ENCODE results near the gene FRMD8. TPM values are rescaled to one million over a fixed set of nuclear protein-coding genes. Genes with fewer than 3 reads are reported as not detected.

The FRMD8 gene
- total RNA-seq, 1 donor from 2014 or later = 8.4 TPM

DNA sequence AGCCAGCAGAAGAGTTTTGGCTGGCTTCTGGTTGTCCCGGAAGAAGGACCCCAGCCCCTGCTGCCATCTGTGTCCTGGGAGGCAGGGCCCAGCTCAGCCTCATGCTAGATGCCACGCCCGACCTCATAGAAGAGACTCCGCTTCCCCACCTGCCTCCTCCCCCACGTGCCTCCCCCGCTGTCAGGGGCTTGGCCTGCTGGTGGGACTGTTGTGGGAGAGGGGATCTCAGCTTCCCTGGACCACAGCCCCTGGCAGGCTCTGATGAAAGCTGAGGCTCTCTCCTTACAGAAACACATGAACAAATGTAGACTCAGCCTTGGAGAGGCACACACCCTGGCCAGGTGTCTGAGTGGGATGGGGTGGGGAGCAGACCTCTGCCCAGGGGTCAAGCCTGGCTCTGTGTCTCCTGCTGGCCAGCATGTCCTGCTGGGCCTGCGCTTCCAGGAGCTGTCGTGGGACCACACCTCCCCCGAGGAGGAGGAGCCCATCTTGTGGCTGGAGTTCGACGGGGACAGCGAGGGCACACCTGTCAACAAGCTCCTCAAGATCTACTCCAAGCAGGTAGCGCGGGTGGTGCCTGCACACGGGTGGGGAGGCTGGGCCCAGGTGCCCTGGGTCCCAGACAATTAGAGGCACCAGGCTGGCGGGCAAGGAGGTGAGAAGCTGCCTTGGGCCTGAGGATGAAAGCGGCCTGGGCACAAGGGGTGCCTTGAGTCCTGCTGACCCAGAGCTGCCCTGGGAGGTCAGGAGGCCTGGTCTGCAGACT, 14.1 kb downstream of the FRMD8 start:
- no peak overlapping the region for H3K27ac ChIP-seq (replicated peaks)
- intact Hi-C loops (cut with micrococcal nuclease) = no loop called here
- H3K27me3 ChIP-seq (ENCODE audit: low read depth) = no peaks in the 10 kb centered on the region
- H3K36me3 ChIP-seq = peaks cover 71% of the 10 kb centered on the region
- no peak overlapping the region for H3K4me3 ChIP-seq
- peaks cover 24% of the 10 kb centered on the region for H3K4me1 ChIP-seq
- DNase-seq = no peak
- H3K9me3 ChIP-seq (replicated peaks) = no peaks in the 10 kb centered on the region
- TF ChIP-seq, protein P1, sequence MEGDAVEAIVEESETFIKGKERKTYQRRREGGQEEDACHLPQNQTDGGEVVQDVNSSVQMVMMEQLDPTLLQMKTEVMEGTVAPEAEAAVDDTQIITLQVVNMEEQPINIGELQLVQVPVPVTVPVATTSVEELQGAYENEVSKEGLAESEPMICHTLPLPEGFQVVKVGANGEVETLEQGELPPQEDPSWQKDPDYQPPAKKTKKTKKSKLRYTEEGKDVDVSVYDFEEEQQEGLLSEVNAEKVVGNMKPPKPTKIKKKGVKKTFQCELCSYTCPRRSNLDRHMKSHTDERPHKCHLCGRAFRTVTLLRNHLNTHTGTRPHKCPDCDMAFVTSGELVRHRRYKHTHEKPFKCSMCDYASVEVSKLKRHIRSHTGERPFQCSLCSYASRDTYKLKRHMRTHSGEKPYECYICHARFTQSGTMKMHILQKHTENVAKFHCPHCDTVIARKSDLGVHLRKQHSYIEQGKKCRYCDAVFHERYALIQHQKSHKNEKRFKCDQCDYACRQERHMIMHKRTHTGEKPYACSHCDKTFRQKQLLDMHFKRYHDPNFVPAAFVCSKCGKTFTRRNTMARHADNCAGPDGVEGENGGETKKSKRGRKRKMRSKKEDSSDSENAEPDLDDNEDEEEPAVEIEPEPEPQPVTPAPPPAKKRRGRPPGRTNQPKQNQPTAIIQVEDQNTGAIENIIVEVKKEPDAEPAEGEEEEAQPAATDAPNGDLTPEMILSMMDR (IDR thresholded peaks at IDR 0.05; ENCODE audit: borderline replicate concordance) = no peak

- no peak overlapping the region for H3K27ac ChIP-seq (replicated peaks)
- no peak overlapping the region for H3K4me3 ChIP-seq
- no peaks in the 10 kb centered on the region for H3K9me3 ChIP-seq (replicated peaks)
- H3K36me3 ChIP-seq = peaks cover 73% of the 10 kb centered on the region
- intact Hi-C loops (cut with micrococcal nuclease) = no loop called here
- TF ChIP-seq, protein P1 (IDR thresholded peaks at IDR 0.05; ENCODE audit: borderline replicate concordance) = no peak
- DNase-seq = no peak
- no peaks in the 10 kb centered on the region for H3K27me3 ChIP-seq (ENCODE audit: low read depth)
- peaks cover 20% of the 10 kb centered on the region for H3K4me1 ChIP-seq
These were observed 14.8 kb downstream of the FRMD8 start for GRCh38 chr11:65401073-65401802.

- intact Hi-C loops (cut with micrococcal nuclease) = no loop called here
- H3K4me1 ChIP-seq = peaks cover 19% of the 10 kb centered on the region
- TF ChIP-seq, protein P1 (IDR thresholded peaks at IDR 0.05; ENCODE audit: borderline replicate concordance) = no peak
- H3K4me3 ChIP-seq = no peak overlapping the region
- no peak overlapping the region for H3K27ac ChIP-seq (replicated peaks)
- no peaks in the 10 kb centered on the region for H3K27me3 ChIP-seq (ENCODE audit: low read depth)
- H3K36me3 ChIP-seq = peaks cover 79% of the 10 kb centered on the region
- H3K9me3 ChIP-seq (replicated peaks) = no peaks in the 10 kb centered on the region
- no peak for DNase-seq
These were observed 15.4 kb downstream of the FRMD8 start for GRCh38 chr11:65401803-65402248.

DNA sequence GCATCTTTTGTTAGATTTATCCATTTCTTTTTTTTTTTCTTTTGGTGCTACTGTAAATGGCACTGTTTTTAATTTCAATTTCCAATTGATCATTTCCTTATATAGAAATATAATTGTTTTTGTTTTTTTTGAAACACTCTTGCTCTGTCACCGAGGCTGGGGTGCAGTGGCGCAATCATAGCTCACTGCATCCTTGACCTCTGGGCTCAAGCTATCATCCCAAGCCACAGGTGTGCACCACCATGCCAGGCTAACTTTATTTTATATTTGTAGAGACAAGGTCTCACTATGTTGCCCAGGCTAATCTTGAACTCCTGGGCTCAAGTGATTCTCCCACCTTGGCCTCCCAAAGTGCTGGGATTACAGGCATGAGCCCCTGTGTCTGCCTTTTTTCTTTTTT, 16.4 kb downstream of the FRMD8 start:
- H3K36me3 ChIP-seq = peaks cover 79% of the 10 kb centered on the region
- TF ChIP-seq, protein P1 (IDR thresholded peaks at IDR 0.05; ENCODE audit: borderline replicate concordance) = no peak
- no peak overlapping the region for H3K27ac ChIP-seq (replicated peaks)
- no peak overlapping the region for H3K4me3 ChIP-seq
- no peaks in the 10 kb centered on the region for H3K9me3 ChIP-seq (replicated peaks)
- intact Hi-C loops (cut with micrococcal nuclease) = no loop called here
- H3K4me1 ChIP-seq = peaks cover 19% of the 10 kb centered on the region
- no peaks in the 10 kb centered on the region for H3K27me3 ChIP-seq (ENCODE audit: low read depth)
- DNase-seq = no peak

DNA sequence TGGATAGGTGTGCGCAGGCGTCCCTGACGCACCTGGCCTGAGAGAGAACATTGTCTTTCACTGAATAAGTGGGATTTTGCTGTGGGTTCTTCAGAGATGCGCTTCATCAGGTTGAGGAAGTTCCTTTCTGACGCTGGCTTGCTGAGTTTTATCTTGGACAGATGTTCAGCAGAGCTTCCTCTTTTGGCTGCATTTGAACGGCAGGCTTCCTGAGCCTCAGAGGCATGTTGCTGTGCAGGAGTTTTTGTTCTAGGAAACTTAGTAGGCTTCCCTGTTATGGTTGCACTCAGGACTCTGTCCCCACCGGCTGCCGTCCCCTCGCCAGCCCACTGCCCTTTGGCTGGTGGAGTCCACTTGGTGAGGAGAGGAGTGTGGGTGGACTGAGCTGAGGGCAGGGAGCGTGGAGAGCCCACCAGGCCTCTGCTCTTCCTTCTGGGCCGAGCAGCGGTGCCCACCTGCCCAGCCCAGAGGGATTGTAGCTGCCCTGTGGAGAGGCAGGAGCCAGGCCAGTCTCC, 17.2 kb downstream of the FRMD8 start:
- intact Hi-C loops (cut with micrococcal nuclease) = no loop called here
- H3K36me3 ChIP-seq = peaks cover 79% of the 10 kb centered on the region

More for the DNA sequence above, 17.2 kb downstream of the FRMD8 start:
- H3K4me3 ChIP-seq = no peak overlapping the region
- H3K27me3 ChIP-seq (ENCODE audit: low read depth) = no peaks in the 10 kb centered on the region
- H3K9me3 ChIP-seq (replicated peaks) = no peaks in the 10 kb centered on the region
- peaks cover 19% of the 10 kb centered on the region for H3K4me1 ChIP-seq
- peak overlapping the region; percentile 75 for H3K27ac ChIP-seq (replicated peaks)
- DNase-seq = no peak
- TF ChIP-seq, protein P1 (IDR thresholded peaks at IDR 0.05; ENCODE audit: borderline replicate concordance) = no peak
